ENCODE results near the gene CTXN3. TPM values are rescaled to one million over a fixed set of nuclear protein-coding genes. Genes with fewer than 3 reads are reported as not detected.

CTXN3 gene
- total RNA-seq, 2 donors from 2014 or later = not detected

DNA sequence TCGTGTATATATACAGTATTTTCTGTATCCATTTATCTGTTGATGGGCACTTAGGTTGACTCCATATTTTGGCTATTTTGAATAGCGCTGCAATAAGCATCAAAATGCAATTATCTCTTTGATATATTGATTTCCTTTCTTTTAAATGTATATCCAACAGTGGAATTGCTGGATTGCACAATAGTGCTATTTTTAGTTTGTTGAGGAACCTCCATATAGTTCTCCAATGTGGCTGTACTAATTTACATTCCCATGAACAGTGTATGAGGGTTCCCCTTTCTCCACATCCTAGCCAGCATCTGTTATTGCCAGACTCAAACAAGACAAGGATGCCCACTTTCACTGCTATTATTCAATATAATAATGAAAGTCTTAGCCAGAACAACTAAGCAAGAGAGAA, 9.1 kb upstream of the CTXN3 start:
- TF ChIP-seq, protein P1, sequence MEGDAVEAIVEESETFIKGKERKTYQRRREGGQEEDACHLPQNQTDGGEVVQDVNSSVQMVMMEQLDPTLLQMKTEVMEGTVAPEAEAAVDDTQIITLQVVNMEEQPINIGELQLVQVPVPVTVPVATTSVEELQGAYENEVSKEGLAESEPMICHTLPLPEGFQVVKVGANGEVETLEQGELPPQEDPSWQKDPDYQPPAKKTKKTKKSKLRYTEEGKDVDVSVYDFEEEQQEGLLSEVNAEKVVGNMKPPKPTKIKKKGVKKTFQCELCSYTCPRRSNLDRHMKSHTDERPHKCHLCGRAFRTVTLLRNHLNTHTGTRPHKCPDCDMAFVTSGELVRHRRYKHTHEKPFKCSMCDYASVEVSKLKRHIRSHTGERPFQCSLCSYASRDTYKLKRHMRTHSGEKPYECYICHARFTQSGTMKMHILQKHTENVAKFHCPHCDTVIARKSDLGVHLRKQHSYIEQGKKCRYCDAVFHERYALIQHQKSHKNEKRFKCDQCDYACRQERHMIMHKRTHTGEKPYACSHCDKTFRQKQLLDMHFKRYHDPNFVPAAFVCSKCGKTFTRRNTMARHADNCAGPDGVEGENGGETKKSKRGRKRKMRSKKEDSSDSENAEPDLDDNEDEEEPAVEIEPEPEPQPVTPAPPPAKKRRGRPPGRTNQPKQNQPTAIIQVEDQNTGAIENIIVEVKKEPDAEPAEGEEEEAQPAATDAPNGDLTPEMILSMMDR (conservative IDR thresholded peaks at IDR 0.05) = no peak
- no peaks in the 10 kb centered on the region for H3K4me1 Mint-ChIP-seq

DNA sequence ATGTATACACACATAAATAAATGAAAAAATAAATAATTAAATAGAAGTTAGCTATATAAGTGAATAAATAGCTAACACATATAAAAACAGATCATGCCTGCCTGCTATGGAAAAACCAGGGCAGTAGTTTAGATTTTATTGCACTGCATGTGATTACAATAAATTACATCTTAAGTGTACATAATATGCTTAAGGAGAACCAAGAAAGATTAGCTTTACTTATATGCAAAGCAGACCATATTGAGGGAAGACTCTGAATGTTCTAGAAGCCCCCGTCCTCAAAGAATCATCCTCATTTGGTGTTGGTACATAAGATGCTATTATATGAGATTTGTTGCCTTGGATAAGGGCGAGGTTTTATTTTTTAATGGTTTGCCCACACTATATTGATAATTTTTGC, 5.9 kb upstream of the CTXN3 start:
- H3K9me3 Mint-ChIP-seq = no peaks in the 10 kb centered on the region
- no peak overlapping the region for H3K27ac Mint-ChIP-seq
- TF ChIP-seq, protein P1 (conservative IDR thresholded peaks at IDR 0.05) = no peak
- Histone ChIP-seq H3K4me1 (ENCODE audit: control insufficient read depth, insufficient read depth, low read length) (no peaks in the 10 kb centered on the region), H3K9ac (ENCODE audit: extremely low read depth, low read length, poor library complexity, severe bottlenecking) (no peak overlapping the region), H3K36me3 (ENCODE audit: control insufficient read depth, insufficient read depth, low read length) (no peaks in the 10 kb centered on the region), H3K9me3 (ENCODE audit: control insufficient read depth, low read length) (no peaks in the 10 kb centered on the region), H3K27ac (ENCODE audit: low read depth, low read length) (no peak overlapping the region), H3K4me3 (ENCODE audit: low read length) (no peak overlapping the region), H3K27me3 (ENCODE audit: control insufficient read depth, insufficient read depth, low read length, poor library complexity, severe bottlenecking) (no peaks in the 10 kb centered on the region)
- peaks cover 2% of the 10 kb centered on the region for H3K4me1 Mint-ChIP-seq
- DNase-seq = no peak
- whole genome bisulfite sequencing, 2 experiments (ENCODE audit: insufficient coverage in 1 of 2, insufficient read length in 1 of 2) = 96 to 100% methylated on average over 1 to 2 of the region's 2 CpGs
- no peak overlapping the region for H3K4me3 Mint-ChIP-seq
- no peaks in the 10 kb centered on the region for H3K36me3 Mint-ChIP-seq (ENCODE audit: low read depth)
- H3K27me3 Mint-ChIP-seq (ENCODE audit: insufficient read depth) = no peaks in the 10 kb centered on the region

More for the DNA sequence above, 9.1 kb upstream of the CTXN3 start:
- no peaks in the 10 kb centered on the region for H3K9me3 ChIP-seq (ENCODE audit: control insufficient read depth, low read length)
- H3K4me3 Mint-ChIP-seq = no peak overlapping the region
- no peaks in the 10 kb centered on the region for H3K9me3 Mint-ChIP-seq
- no peak overlapping the region for H3K27ac Mint-ChIP-seq
- H3K9ac ChIP-seq (ENCODE audit: extremely low read depth, low read length, poor library complexity, severe bottlenecking) = no peak overlapping the region
- WGBS, 2 experiments (ENCODE audit: insufficient coverage in 1 of 2, insufficient read length in 1 of 2) = 64% methylated on average over 2 of the region's 2 CpGs; no CpG with 5 or more reads in 1 of the 2 experiments
- no peaks in the 10 kb centered on the region for H3K4me1 ChIP-seq (ENCODE audit: control insufficient read depth, insufficient read depth, low read length)
- H3K36me3 Mint-ChIP-seq (ENCODE audit: low read depth) = no peaks in the 10 kb centered on the region
- H3K4me3 ChIP-seq (ENCODE audit: low read length) = no peak overlapping the region
- no peaks in the 10 kb centered on the region for H3K36me3 ChIP-seq (ENCODE audit: control insufficient read depth, insufficient read depth, low read length)
- no peaks in the 10 kb centered on the region for H3K27me3 ChIP-seq (ENCODE audit: control insufficient read depth, insufficient read depth, low read length, poor library complexity, severe bottlenecking)
- DNase-seq = no peak
- H3K27ac ChIP-seq (ENCODE audit: low read depth, low read length) = no peak overlapping the region
- H3K27me3 Mint-ChIP-seq (ENCODE audit: insufficient read depth) = no peaks in the 10 kb centered on the region

DNA sequence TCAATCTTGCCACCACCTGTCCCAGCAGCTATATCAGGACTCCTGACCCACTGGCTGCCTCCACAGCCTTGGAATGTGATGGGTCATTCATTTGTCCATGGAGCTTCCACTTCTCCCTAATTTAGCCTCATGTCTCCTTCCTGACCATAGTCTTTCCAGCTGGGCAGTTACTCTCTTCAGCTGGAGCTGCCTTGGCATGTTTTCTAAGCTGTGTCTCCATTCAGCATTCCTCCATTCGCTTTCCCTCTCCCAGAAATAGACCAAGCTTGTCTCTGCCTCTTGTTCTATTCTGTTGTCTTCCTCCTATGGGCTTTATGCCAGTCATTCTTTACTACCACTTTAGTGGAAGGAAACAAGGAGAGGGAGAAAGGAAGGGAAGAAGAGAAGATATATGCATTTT, 5.3 kb upstream of the CTXN3 start:
- WGBS, 2 experiments (ENCODE audit: insufficient coverage in 1 of 2, insufficient read length in 1 of 2) = 100% methylated on average over 1 of the region's 1 CpG; no CpG with 5 or more reads in 1 of the 2 experiments
- TF ChIP-seq, protein P1 (conservative IDR thresholded peaks at IDR 0.05) = no peak
- H3K27ac Mint-ChIP-seq = no peak overlapping the region

More for the DNA sequence above, 5.3 kb upstream of the CTXN3 start:
- Histone ChIP-seq H3K4me1 (ENCODE audit: control insufficient read depth, insufficient read depth, low read length) (no peaks in the 10 kb centered on the region), H3K4me3 (ENCODE audit: low read length) (no peak overlapping the region), H3K36me3 (ENCODE audit: control insufficient read depth, insufficient read depth, low read length) (no peaks in the 10 kb centered on the region), H3K9ac (ENCODE audit: extremely low read depth, low read length, poor library complexity, severe bottlenecking) (no peak overlapping the region), H3K27me3 (ENCODE audit: control insufficient read depth, insufficient read depth, low read length, poor library complexity, severe bottlenecking) (no peaks in the 10 kb centered on the region), H3K27ac (ENCODE audit: low read depth, low read length) (no peak overlapping the region), H3K9me3 (ENCODE audit: control insufficient read depth, low read length) (no peaks in the 10 kb centered on the region)
- H3K9me3 Mint-ChIP-seq = no peaks in the 10 kb centered on the region
- DNase-seq = no peak
- H3K36me3 Mint-ChIP-seq (ENCODE audit: low read depth) = no peaks in the 10 kb centered on the region
- H3K4me3 Mint-ChIP-seq = no peak overlapping the region
- peaks cover 2% of the 10 kb centered on the region for H3K4me1 Mint-ChIP-seq
- H3K27me3 Mint-ChIP-seq (ENCODE audit: insufficient read depth) = no peaks in the 10 kb centered on the region

All from endodermal cell (in vitro differentiated cells).